Transverse colon (tissue), 4 donors: ENCODE results near the gene VTI1A. TPM values are rescaled to one million over a fixed set of nuclear protein-coding genes. Genes with fewer than 3 reads are reported as not detected.

ENCODE experiments used
- DNase-seq: peaks from one replicate; pipeline ENCODE4 v3.0.0-alpha.2; 2019
- H3K27ac ChIP-seq, 4 donors: fragments of 200-600 bp; sonication (generic); 2 replicates each; pipeline ENCODE4 v1.5.1; 2016 to 2018; ENCODE audit warnings: inconsistent platforms in 4 of 4
- H3K27me3 ChIP-seq: fragments of 200-600 bp; sonication (generic); 2 replicates; pipeline ENCODE4 v1.5.1; 2017; ENCODE audit warnings: inconsistent platforms
- H3K36me3 ChIP-seq, 4 donors: fragments of 200-600 bp; sonication (generic); 2 replicates each; pipeline ENCODE4 v1.5.1; 2017 to 2019; ENCODE audit warnings: inconsistent platforms in 4 of 4
- H3K4me1 ChIP-seq, 4 donors: fragments of 200-600 bp; sonication (generic); 2 replicates each; pipeline ENCODE4 v1.5.1; 2017 to 2020; ENCODE audit warnings: inconsistent platforms in 4 of 4
- H3K4me3 ChIP-seq, 4 donors: fragments of 200-600 bp; sonication (generic); 1 replicate in 1 of 4; 2 replicates in 3 of 4; pipeline versions ENCODE4 v1.5.1 to v1.6.1; 2017 to 2019; ENCODE audit warnings: inconsistent platforms in 4 of 4
- H3K9me3 ChIP-seq, 2 donors: fragments of 200-600 bp; sonication (generic); 2 replicates each; pipeline ENCODE4 v1.5.1; 2017 to 2019; ENCODE audit warnings: inconsistent platforms in 2 of 2
- CTCF ChIP-seq, 5 experiments: fragments of 200-600 bp in 3 of 5; fragments of 450-650 bp in 2 of 5; sonication (generic) in 3 of 5; IDR thresholded peaks; 1 replicate in 2 of 5; 2 replicates in 3 of 5; pipeline ENCODE4 v1.5.1; 2016 to 2017; ENCODE audit warnings: antibody characterized with exemption in 5 of 5, inconsistent platforms in 3 of 5, mild to moderate bottlenecking in 2 of 5, moderate library complexity in 1 of 5
- EP300 ChIP-seq: sonication (generic); formaldehyde crosslinking; IDR thresholded peaks from one replicate; pipeline ENCODE4 v1.6.1; 2017; ENCODE audit warnings: antibody characterized with exemption, low read depth
- POLR2A ChIP-seq: fragments of 450-650 bp; IDR thresholded peaks from one replicate; pipeline ENCODE4 v1.6.1; 2016; ENCODE audit warnings: antibody characterized with exemption, mild to moderate bottlenecking, moderate library complexity
- POLR2AphosphoS5 ChIP-seq, 3 donors: sonication (generic); formaldehyde crosslinking; IDR thresholded peaks; one replicate each; pipeline ENCODE4 v1.6.1; 2016; ENCODE audit warnings: antibody characterized with exemption in 3 of 3
- WGBS, 2 donors: methylation state at CpG; one replicate each; pipeline ENCODE4 v1.1.5; 2018; ENCODE audit warnings: low coverage in 1 of 2; 5-methylcytosine and 5-hydroxymethylcytosine counted together
- in situ Hi-C, 4 donors: fragments of 200-750 bp; cut with MboI; loops; one replicate each; pipeline versions ENCODE4 v1.15.0 to v1.15.1; 2017; ENCODE audit warnings: low sequenced_read_pairs in 3 of 4, low pct_ligation_motif_present in 1 of 4, low pct_unique_long_range_greater_than_20kb in 1 of 4
- intact Hi-C: fragments of 100-400 bp; cut with DNase I; formaldehyde crosslinking; loops from one replicate; pipeline ENCODE4 v1.15.1; 2023; ENCODE audit warnings: low total_unique reads
- total RNA-seq, 4 donors: library from RNA; depleted of rRNA; stranded (reverse); fragments of >200 nt; gene quantifications; one replicate each; pipeline ENCODE4 v1.1.0, GENCODE V29; 2016

Gene VTI1A
- total RNA-seq, 4 donors from 2014 or later: 65.8 to 211 (median 149) TPM

- TF ChIP-seq POLR2A (no peak), POLR2AphosphoS5 (IDR thresholded peaks at IDR 0.05) (no peak), CTCF (IDR thresholded peaks at IDR 0.05) (no peak), EP300 (no peak)
- Histone ChIP-seq H3K27me3 (no peaks in the 10 kb centered on the region), H3K36me3 (no peaks in the 10 kb centered on the region), H3K4me3 (no peak overlapping the region), H3K27ac (peak overlapping the region; percentile 22 to 61 (median 47)), H3K9me3 (no peaks in the 10 kb centered on the region), H3K4me1 (peaks cover 0 to 18% (median 17%) of the 10 kb centered on the region in 4 donors)
- DNase-seq: no peak
- in situ Hi-C loops (no loop called here), intact Hi-C loops (no loop called here)
- WGBS, 2 donors: 51 to 64% methylated on average over 5 to 6 of the region's 6 CpGs
Observed at GRCh38 chr10:112750427-112751167, 303.6 kb downstream of the VTI1A start.

GRCh38 chr10:112751651-112752050 lies 304.6 kb downstream of the VTI1A start:
- Histone ChIP-seq H3K4me1 (peaks cover 0 to 23% (median 18%) of the 10 kb centered on the region in 4 donors), H3K36me3 (no peaks in the 10 kb centered on the region), H3K27me3 (no peaks in the 10 kb centered on the region), H3K9me3 (no peaks in the 10 kb centered on the region), H3K27ac (no peak overlapping the region), H3K4me3 (no peak overlapping the region)
- no peak for TF ChIP-seq POLR2A
- no peak for TF ChIP-seq EP300
- TF ChIP-seq POLR2AphosphoS5 (IDR thresholded peaks at IDR 0.05): no peak
- no peak for TF ChIP-seq CTCF (IDR thresholded peaks at IDR 0.05)
- WGBS, 2 donors: 59 to 86% methylated on average over 3 of the region's 3 CpGs
- no peak for DNase-seq
- in situ Hi-C loops: no loop called here
- intact Hi-C loops: no loop called here

GRCh38 chr10:112752288-112752687 lies 305.3 kb downstream of the VTI1A start:
- Histone ChIP-seq H3K4me3 (no peak overlapping the region), H3K36me3 (no peaks in the 10 kb centered on the region), H3K4me1 (peaks cover 0 to 23% (median 18%) of the 10 kb centered on the region in 4 donors), H3K27me3 (no peaks in the 10 kb centered on the region), H3K27ac (no peak overlapping the region), H3K9me3 (no peaks in the 10 kb centered on the region)
- TF ChIP-seq CTCF (IDR thresholded peaks at IDR 0.05) (no peak), EP300 (no peak), POLR2A (no peak), POLR2AphosphoS5 (IDR thresholded peaks at IDR 0.05) (no peak)
- intact Hi-C loops (no loop called here), in situ Hi-C loops (no loop called here)
- DNase-seq: no peak
- 77% methylated on average over 3 of the region's 3 CpGs; no CpG with 5 or more reads in 1 of the 2 donors for WGBS, 2 donors

- intact Hi-C loops: no loop called here
- Histone ChIP-seq H3K27ac (no peak overlapping the region), H3K4me1 (peaks cover 0 to 23% (median 18%) of the 10 kb centered on the region in 4 donors), H3K27me3 (no peaks in the 10 kb centered on the region), H3K36me3 (no peaks in the 10 kb centered on the region), H3K9me3 (no peaks in the 10 kb centered on the region), H3K4me3 (no peak overlapping the region)
- in situ Hi-C loops: no loop called here
- TF ChIP-seq EP300 (no peak), CTCF (IDR thresholded peaks at IDR 0.05) (no peak), POLR2A (no peak), POLR2AphosphoS5 (IDR thresholded peaks at IDR 0.05) (no peak)
- no peak for DNase-seq
- WGBS, 2 donors: 57 to 68% methylated on average over 10 of the region's 10 CpGs
Observed at GRCh38 chr10:112753961-112754411, 307.0 kb downstream of the VTI1A start.
